ENCODE data around the gene MACROH2A1. TPM values are rescaled to one million over a fixed set of nuclear protein-coding genes. Genes with fewer than 3 reads are reported as not detected.

MACROH2A1 gene
- total RNA-seq, 1 experiment from 2014 or later = 301 TPM

DNA sequence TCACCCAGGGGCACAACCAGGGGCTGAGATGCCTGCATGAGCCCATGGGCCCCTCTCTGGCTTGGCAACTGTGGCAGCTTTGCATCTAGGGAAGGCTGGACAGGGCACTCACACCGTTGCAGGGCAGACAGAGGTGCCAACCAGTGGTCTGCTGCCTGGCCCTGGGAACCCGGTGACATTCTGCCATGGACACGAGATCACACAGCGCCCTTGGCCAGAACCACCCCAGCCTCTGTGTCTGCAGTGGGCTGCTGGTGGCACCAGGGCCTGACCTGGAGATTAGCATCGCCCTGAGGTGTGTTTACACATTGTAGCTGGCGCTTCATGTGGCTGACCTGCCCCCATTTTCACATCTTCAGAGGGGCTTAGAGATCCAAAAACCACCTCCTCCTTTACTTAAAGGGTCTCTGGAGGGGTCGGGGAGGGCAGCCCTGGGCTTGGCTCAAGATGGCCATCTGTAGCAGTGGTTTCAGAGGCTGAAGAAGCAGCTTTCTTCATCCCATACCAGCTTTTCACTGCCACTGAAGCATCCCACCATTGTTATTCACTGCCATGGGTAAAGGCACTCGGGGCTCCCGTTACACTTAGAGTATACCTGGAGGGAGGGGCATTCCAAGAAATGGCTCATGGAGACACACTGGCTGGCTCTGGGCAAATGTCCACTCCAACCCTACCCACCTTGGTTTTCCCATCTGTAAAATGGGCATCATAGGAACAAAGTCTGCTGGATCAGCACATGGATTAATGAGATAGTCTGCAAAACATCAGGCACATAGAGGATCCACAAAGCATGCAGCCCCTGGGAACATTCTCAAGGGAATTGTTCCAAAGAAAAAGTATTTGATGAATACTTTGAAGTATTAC, 36.7 kb upstream of the MACROH2A1 start:
- no peak for DNase-seq (ENCODE audit: low read depth)

DNA sequence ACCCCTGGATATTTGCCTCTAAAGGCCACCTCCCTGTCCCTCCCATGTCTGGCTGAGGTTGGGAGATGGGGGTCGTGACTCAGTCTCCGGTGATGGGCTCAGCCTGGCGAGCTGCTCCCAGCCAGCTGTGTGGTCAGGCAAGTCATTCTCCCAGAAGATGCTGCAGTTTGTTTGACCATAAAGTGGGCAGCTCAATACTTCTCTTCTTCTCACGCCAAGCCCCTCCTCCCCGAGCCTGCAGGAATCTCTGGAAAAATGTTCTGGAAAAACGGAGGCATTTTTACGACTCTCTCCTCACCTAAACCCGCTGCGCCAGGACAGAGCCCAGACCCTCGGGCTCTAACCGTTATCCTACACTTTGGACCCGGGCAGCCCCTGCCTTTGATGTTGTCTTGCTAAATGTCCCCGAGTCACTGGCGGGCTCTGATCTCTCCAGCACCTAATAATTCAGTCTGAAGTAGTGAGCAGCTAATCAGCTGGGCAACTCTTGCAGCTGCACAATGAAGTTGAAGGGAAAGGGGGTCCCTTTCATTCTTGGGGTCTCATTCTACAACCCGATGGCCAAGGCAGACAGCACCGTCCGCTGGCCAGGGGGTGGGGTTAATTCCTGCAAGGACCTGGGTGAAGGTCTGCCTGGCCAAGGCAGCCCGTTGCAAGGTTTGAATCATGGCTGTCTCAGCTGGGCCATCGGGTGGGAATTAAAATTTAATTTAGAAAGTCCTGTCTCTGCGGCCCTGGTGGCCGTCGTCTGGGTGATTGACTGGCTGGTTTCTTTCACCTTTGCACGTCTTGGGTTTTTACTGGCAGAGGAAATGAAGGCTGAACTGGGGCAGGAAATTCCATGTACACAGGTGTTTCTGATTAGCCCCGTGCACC, 35.8 kb upstream of the MACROH2A1 start:
- DNase-seq (ENCODE audit: low read depth) = peak; percentile 51

DNA sequence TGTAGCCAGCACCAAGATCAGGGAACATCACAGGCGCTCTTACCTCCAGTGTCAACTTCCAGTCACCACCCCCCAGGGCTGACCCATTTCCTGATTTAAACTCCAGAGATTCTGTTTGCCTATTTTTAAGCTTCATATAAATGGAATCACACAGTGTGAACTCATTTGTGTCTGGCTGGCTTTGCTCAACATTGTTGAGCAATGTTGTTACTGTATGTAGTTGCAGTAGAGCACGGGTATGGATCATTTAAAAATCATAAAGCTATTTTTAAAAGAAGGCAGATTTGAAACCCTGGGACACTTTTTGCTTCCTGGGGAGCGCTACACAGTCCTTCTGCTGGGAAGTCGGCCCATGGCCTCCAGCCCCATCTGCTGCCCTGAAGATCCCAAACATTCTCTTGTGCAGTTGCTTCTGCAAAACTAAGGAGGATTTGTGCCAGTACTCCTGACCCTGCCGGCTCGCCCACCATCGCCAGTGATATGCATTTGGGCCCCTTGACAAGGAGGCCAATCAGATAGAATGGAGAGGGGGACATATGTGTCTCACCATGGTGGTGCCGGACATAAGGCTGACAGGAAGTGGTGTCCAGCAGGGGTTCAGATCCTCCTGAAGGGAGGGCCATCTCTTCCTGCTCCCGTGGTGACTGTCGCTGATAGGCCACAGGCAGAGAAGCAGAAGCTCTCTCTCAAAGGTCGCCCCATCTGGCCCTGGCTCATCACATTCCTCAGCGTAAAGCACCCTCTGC, 34.8 kb upstream of the MACROH2A1 start:
- peak; percentile 43 for DNase-seq (ENCODE audit: low read depth)

DNA sequence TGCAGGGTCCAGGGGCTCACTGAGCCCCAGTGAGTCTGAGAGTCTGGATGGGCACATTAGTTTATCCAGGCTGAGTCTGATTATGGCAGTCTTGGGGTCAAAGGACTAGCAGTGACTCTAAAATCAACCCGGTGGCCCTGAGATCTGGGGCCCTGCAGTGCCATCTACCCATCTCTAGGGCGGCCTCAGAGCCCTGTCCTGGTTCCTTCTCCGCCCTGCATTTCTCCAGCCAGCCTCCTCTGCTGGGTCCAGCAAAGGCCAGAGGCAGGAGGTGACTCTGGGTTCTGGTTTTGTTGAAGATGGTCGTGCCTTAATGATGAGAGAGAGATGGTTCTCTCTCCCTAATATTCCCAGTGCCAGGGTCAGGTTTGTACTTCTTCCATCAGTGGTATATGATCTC, 33.1 kb upstream of the MACROH2A1 start:
- no peak for DNase-seq (ENCODE audit: low read depth)

DNA sequence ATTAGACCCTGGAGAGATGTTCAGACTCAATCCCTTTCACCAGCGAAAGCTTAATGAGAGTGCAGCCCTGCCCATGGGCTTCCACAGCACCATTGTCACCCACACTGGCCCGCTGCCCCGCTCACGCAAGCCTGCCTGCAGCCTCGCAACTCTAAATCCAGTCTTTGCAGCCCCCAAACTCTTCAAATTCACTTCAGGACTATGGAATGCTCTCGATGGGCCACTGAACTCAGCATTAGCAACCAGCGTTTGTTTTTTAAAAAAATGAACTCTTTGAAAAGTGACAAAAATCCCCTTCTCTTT, 31.1 kb upstream of the MACROH2A1 start:
- no peak for DNase-seq (ENCODE audit: low read depth)

DNA sequence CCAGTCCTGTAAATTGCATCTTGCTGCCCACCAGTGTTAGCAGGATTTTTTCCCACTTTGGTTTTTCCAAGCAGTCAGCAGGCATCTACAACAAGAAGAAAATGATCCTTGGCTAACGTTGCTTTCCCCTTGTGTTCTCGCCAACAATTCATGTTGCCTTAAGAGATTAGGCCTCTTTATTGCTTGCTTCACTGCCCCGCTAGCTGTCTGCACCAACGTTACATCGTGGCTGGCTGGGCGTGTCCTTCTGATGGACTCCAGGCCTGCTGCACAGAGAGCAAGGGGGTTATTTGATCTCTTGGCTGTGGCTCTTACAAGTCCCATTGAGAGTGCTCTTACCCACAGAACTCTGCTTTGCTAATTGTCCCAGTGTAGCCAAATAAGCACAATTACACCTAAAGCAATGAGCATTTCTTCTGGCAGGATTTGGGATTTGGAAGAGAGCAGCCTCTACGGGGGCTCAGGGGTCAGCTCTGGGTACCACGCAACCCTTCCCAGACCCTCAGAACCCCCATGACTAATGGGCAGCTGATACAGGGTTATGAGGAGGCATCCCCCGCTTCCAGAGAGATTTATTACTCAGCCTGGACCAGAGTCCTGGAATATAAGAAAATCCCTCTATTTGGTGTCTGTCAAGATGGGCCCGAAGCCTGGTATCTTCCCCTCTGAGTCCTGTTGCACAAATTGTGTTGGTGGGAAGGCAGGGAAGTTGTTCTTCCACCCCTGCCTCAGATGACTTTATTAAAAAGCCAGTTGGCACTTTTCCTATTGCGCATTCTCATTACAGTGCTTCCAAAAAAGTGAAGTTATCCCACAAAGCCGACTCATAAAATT, 30.5 kb upstream of the MACROH2A1 start:
- no peak for DNase-seq (ENCODE audit: low read depth)

DNA sequence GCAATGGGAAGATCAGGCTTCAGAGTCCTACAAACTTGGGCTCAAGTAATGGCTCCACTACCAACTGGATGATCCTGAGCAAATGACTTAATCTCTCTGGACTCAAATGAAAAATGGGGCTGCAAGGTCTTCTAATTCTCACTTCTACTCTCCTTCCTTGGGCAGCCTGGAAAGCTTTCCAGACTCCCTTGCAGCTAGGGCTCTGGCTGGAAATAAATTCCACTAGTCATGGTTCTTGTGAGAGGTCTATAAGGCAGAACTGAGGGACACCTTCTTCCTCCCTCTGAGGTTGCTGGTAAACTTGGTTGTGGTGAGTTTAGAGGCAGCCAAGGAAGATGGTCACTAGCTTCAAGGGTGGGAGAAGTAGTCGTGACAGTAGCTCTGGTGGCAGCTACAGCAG, 29.6 kb upstream of the MACROH2A1 start:
- no peak for DNase-seq (ENCODE audit: low read depth)

DNA sequence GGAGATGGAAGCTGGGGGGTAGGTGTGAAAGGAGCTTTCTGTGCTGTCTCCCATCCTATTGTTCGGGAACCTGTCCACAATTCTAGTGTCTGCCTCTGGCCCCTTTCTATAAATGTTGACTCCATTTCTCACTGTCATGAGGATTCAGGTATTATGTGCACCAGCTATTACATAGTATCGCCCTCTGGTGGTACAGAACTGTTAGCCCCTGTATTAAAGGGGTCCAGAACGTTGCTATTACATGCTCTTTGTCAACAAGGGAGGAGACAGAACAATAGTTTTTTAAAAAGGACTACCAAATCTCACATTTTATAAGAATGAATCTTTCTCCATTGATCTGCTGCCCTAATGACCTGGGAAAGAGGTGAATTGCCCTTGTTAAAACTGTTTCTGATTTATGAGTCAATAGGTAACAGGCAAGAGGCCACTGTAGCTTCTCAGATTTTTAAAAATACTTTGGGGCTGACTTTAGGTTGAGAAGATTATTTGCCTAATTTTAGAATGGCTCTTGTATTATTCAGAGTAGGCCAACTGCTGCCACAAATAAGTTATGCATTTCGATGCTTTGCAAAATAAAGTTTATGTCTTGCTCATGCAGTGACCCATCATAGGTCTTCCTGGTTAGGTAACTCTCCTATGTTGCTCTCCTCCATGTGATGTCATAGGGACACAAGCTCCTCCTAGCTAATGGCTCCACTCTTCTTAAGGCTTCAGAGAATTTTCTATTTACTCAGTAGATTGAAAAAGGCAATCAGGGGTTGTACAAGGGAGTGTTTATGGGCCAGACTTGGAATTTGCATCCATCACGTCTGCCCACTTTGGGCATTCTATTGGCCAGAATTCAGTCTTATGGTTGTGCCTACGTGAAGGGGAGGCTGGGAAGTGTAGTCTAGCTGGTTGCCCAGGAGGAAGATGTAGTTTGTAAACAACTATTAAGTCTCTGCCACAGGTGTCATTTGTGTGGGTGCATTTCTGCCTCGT, 27.4 kb upstream of the MACROH2A1 start:
- DNase-seq (ENCODE audit: low read depth) = peak; percentile 39

DNA sequence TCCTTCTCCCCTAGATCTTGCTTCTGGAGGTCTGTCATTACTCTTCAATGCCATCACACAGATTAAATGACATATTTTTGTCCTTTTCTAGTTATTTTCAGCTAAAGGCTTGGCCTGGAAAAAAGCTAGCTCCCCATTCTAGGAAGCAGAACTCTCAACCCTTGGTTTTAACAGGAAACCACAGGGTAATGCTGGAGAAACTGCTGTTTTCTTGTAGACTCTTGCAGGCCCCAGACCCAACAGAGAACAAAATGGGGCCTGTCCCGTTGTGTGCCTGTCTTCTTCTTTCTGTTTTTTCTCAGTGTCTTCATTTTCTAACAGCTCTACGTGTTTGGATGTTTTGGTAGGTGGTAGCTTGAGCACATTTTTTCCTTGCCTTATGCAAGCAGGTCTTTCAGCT, 26.6 kb upstream of the MACROH2A1 start:
- no peak for DNase-seq (ENCODE audit: low read depth)

DNA sequence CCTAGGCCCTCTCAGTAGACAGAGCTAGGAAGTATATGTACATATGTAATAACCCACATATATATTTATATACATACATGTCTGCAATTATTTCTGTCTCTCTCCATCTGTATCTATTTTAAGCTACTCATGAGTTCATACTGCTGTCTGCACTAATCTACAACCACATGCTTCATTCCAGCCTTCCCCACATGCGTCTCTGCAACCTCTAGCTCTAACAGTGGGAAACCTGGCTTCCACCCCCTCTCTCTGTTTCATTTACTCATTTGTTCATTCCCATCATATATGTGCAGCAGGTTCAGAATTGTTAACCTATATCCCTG, 24.8 kb upstream of the MACROH2A1 start:
- no peak for DNase-seq (ENCODE audit: low read depth)

DNA sequence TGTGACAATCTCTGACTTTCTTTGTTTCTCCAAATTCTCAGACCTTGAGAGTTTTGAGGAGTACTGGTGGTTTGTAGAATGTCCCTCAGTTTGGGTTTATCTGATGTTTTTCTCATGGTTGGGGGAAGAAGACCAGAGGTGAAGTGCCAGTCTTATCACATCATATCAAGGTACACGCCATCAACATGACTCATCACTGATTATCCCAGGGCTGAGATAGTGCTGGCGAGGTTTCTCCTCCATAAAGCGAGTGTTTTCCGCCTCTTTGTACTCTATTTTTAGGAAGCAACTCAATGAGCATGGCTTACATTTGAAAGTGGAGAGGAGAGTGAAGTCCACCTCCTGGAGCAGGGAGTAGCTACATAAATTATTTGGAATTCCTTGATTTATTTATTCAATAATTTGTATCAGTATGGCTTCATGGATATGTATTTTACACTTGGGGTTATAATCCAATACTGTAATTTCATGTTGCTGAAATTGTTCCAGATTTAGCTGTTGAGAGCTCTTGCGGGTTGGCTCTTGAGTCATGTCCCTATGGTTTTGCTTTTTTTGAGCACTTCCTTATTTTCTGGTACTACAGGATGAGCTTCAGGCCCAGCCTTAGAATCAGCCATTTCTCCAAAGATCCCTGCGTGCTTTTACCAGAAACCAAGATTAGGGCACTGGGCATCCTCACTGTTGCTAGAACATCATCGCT, 24.3 kb upstream of the MACROH2A1 start:
- no peak for DNase-seq (ENCODE audit: low read depth)

DNA sequence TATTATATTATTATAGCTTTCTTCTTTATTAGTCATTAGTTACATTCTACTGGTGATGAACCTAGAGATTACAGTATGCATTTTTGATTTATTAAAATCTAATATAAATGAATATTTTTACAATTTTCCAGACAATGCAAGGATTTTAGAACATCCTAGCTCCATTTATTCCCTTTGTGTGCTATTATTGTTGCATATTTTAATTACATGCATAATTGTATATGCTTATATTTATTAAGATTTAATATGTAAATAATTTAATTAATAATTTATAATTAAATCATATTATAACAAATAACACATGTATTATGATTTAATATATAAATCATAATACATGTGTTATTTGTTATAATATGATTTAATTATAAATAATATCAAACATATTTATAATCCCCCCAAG, 23.4 kb upstream of the MACROH2A1 start:
- DNase-seq (ENCODE audit: low read depth) = no peak

DNA sequence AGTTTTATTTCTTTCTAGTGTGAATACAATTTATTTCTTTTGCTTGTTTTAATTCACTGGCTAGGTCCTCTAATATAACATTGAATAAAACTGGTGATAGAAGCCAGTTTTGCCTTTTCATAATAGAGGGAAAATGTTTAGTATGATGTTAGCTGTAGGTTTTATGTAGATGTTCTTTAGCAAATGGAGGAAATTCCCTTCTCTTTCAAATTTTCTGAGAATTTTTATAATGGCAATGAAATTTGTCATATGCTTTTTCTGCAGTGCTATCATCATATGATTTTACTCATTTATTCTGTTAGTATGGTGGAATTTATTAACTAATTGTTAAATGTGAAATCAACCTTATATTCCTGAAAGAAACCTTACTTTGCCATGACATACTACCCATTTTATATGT, 18.1 kb upstream of the MACROH2A1 start:
- DNase-seq (ENCODE audit: low read depth) = no peak

DNA sequence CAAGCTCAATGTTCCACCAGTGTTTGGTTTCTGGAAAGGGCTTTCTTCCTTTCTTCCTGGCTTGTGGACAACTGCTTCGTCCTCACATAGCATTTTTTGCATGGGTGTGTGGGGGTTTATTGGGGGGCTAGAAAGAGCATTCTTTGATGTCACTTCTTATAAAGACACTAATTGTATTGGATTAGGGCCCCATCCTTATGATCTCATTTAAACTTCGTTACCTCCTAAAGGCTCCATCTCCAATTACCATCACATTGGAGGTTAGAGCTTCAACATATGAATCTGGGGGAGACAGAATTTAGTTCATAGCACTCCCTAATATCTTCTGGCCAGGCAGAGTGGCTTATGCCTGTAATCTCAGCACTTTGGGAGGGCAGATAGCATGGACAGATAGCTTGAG, 6.1 kb upstream of the MACROH2A1 start:
- DNase-seq (ENCODE audit: low read depth) = no peak

DNA sequence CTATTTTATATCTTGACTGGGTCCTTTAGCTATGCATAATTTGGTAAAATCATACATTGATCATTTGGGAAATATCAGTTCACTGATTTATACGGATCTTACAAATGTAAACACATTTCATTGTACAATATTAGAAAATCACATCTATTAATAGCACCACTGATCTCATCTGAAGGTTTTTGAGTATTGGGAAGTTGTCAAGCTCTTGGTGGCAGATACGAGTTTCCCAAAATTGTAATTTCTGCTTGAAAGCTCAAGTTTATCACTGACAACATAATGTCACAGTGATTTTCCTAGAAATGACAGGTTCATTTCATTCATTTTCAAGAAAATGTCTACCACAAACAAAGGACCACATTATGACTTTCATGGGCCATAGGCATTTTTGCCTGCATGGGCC, 3.0 kb upstream of the MACROH2A1 start:
- no peak for DNase-seq (ENCODE audit: low read depth)

DNA sequence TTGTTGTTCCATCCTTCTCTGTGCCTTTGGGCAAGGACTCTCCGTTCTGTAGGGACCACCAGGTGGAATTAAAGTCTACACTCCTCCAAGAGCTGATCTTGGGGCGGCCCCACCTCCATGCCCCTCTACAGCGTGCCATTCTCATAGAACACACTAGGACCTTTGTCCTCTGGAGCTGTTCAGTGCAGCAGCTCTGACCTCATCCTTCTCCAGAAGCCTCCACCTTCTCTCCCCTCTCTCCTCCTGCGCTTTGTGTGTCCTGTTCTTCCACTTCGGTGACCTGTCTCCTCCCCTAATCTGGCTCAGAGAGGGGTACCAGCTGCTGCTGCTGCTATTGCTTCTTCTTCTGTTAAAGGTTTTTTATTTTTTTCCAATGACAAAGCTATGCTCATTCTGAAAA, 1.8 kb upstream of the MACROH2A1 start:
- no peak for DNase-seq (ENCODE audit: low read depth)

DNA sequence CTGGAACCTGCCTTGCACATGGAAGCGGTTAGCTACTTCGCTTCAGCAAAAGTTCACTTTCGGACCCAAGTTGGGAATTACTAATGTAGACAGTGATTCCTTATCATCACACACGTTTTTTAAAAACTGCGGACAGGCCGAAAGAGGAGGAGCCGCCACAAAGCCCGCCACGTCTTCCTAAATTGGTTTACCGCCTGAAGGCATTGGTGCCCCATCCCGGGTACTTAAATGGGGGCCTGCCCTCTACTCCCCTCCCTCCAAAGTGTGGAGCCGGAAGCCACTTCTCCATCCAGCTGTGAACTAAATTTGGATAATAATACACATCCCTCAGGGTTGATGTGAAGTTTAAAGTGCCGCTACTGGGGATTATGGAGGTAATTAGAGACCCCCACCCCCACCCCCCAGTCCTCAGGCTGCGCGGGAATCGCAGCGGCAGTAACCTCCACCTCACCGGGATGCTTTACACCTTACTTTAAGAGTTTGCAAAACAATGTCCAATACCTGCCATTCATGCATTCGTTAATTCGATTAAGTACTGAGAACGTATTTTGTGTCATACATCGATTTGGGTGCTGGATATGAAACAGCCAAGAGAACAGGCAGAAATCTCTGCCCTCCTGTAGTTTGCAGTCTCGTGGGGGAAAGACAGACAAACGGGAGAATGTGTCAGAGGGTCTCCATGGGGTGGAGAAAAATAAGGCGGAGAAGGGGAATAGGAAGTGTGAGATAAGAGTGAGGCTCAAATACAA, 937 bp upstream of the MACROH2A1 start:
- no peak for DNase-seq (ENCODE audit: low read depth)

DNA sequence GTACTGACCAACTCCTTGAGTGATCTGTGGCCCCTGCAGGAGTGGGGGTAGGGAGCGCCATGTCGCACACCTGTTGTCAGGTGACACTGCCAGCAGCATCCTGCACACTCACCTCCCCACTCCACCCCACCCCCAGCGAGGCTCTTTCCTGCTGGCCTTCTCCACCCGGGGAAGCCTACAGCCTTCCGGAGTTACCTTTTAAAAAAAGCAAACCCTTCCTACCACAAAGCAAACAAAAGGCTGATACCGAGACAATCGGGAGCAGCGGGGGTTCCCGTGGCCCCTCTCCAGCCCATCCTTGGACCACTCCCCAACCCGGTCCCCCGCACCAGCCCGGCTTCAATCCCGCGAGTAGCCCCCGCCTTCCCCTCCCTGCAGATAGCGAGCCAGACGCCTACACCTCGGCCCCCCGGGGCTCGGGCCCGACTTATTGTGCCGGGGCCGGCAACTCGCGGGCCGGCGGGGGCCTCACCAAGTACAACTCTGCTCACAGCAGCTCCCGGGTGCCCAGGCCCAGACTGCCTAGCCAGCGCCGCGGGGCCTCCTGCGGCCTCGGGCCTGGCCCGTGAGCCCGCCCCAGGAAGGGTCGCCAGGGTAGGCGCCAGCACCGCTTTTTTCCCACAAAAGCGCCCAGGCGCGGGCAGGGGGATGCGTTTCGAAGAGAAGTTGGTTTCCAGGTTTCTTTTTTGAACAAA, 724 bp downstream of the MACROH2A1 start:
- DNase-seq (ENCODE audit: low read depth) = peak; percentile 47

All from Daoy (cell line).